ENCODE data around the gene KDR. TPM values are rescaled to one million over a fixed set of nuclear protein-coding genes. Genes with fewer than 3 reads are reported as not detected.

Gene KDR
- total RNA-seq, 4 donors from 2014 or later, result 5.4 to 12.4 (median 8.3) TPM

DNA sequence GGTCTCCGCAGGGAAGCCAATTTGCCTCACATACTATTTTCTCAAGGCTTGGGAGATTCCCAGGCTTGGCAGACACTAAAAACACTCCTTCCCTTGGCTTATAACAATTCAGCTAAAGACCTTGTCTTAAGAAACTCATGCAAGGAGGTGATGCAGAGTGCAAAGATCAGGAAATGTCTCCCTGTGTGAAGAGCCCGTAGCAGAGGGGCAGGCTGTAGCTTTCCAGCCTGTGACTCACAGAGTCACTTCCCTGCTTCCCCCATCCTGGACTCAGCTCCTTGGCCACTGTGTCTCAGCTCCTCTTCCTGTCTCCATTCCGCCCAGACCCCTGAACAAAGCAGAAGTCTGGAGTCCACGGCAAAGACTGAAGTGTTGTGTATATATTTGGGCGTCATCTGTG is 56.1 kb downstream of the KDR start:
- no peak overlapping the region for H3K27ac ChIP-seq
- no peak for DNase-seq (ENCODE audit: low spot score in 2 of 2)
- 69% methylated on average over 5 of the region's 5 CpGs for WGBS
- no peaks in the 10 kb centered on the region for H3K36me3 ChIP-seq
- H3K27me3 ChIP-seq, result peaks cover 3% of the 10 kb centered on the region
- H3K4me3 ChIP-seq, result no peak overlapping the region
- TF ChIP-seq, protein P1, sequence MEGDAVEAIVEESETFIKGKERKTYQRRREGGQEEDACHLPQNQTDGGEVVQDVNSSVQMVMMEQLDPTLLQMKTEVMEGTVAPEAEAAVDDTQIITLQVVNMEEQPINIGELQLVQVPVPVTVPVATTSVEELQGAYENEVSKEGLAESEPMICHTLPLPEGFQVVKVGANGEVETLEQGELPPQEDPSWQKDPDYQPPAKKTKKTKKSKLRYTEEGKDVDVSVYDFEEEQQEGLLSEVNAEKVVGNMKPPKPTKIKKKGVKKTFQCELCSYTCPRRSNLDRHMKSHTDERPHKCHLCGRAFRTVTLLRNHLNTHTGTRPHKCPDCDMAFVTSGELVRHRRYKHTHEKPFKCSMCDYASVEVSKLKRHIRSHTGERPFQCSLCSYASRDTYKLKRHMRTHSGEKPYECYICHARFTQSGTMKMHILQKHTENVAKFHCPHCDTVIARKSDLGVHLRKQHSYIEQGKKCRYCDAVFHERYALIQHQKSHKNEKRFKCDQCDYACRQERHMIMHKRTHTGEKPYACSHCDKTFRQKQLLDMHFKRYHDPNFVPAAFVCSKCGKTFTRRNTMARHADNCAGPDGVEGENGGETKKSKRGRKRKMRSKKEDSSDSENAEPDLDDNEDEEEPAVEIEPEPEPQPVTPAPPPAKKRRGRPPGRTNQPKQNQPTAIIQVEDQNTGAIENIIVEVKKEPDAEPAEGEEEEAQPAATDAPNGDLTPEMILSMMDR (IDR thresholded peaks at IDR 0.05), result no peak
- TF ChIP-seq POLR2A (IDR thresholded peaks at IDR 0.05) (no peak), EP300 (IDR thresholded peaks at IDR 0.05) (no peak), POLR2AphosphoS5 (IDR thresholded peaks at IDR 0.05) (no peak)
- no peaks in the 10 kb centered on the region for H3K9me3 ChIP-seq
- no peaks in the 10 kb centered on the region for H3K4me1 ChIP-seq

DNA sequence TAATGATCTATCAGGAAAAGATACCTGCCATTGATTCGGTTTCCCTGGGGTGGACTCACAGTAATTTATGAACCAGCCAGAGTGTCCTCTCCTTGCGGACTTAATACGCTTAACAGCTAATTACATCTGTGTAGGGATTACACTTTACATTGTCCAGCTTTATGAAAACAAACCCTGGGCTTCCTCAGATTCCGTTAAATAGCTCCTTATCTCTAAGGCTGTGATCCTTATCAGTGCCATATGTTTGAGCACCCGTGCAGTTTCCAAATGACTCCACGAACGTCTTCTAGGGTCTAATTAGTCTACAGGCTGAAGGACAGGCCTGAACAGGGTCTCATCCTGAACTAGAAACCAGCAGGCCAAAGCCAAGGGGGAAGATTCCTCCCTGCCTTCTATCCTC is 56.9 kb downstream of the KDR start:
- H3K27me3 ChIP-seq, result peaks cover 3% of the 10 kb centered on the region
- no peaks in the 10 kb centered on the region for H3K9me3 ChIP-seq
- no peak for TF ChIP-seq EP300 (IDR thresholded peaks at IDR 0.05)
- no peak for TF ChIP-seq POLR2A (IDR thresholded peaks at IDR 0.05)
- no peak for TF ChIP-seq POLR2AphosphoS5 (IDR thresholded peaks at IDR 0.05)
- TF ChIP-seq, protein P1 (IDR thresholded peaks at IDR 0.05), result no peak
- H3K4me1 ChIP-seq, result no peaks in the 10 kb centered on the region
- DNase-seq (ENCODE audit: low spot score in 2 of 2), result no peak
- H3K27ac ChIP-seq, result no peak overlapping the region
- no peaks in the 10 kb centered on the region for H3K36me3 ChIP-seq
- H3K4me3 ChIP-seq, result no peak overlapping the region
- 54% methylated on average over 7 of the region's 7 CpGs for WGBS

DNA sequence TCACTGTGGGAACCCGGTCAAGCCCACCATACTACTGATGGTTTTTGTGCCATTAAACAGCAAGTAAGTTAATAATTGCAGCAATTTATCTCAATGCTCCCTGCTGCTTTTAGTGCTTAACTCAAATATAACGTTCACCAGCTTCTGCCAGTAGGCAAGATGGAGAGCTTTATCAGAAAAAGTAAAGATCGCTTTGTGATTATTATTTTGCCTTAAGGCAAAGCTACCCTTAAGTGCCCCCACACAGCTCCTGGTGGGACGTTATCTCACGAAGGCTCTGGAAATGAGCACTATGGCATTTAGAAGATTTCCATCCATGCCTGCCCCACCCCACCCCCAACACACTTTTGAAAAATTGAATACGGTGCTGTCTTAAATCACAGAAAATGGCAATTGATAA is 59.4 kb downstream of the KDR start:
- WGBS, result 76% methylated on average over 6 of the region's 6 CpGs
- H3K9me3 ChIP-seq, result no peaks in the 10 kb centered on the region
- H3K27me3 ChIP-seq, result peaks cover 3% of the 10 kb centered on the region
- no peak for DNase-seq (ENCODE audit: low spot score in 2 of 2)
- TF ChIP-seq, protein P1 (IDR thresholded peaks at IDR 0.05), result no peak
- TF ChIP-seq POLR2AphosphoS5 (IDR thresholded peaks at IDR 0.05) (no peak), POLR2A (IDR thresholded peaks at IDR 0.05) (no peak), EP300 (IDR thresholded peaks at IDR 0.05) (no peak)
- no peak overlapping the region for H3K4me3 ChIP-seq
- no peaks in the 10 kb centered on the region for H3K4me1 ChIP-seq
- no peak overlapping the region for H3K27ac ChIP-seq
- H3K36me3 ChIP-seq, result no peaks in the 10 kb centered on the region

DNA sequence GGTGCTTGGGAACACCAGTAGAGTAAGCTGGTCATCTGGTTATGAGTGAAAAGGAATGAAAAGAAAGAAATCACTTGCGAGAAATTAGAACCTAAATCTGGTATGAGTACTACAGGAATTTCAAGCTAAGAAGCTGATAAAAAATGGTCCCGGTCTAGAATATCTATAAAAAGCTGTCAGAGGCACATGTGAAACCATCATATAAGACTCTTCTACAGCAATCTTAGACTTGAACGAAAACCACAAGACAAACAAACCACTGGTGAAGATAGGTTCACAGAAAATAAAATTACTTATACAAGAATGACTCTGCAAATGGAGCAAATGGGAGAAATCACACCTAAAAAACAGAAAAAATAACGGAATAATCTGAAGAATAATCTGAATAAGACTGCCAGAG is 69.9 kb downstream of the KDR start:
- Histone ChIP-seq H3K9me3 (no peaks in the 10 kb centered on the region), H3K36me3 (no peaks in the 10 kb centered on the region), H3K27me3 (no peaks in the 10 kb centered on the region), H3K27ac (no peak overlapping the region), H3K4me1 (no peaks in the 10 kb centered on the region), H3K4me3 (no peak overlapping the region)
- WGBS, result 83% methylated on average over 4 of the region's 4 CpGs
- TF ChIP-seq, protein P1 (IDR thresholded peaks at IDR 0.05), result no peak
- TF ChIP-seq EP300 (IDR thresholded peaks at IDR 0.05) (no peak), POLR2A (IDR thresholded peaks at IDR 0.05) (no peak), POLR2AphosphoS5 (IDR thresholded peaks at IDR 0.05) (no peak)
- DNase-seq (ENCODE audit: low spot score in 2 of 2), result no peak

DNA sequence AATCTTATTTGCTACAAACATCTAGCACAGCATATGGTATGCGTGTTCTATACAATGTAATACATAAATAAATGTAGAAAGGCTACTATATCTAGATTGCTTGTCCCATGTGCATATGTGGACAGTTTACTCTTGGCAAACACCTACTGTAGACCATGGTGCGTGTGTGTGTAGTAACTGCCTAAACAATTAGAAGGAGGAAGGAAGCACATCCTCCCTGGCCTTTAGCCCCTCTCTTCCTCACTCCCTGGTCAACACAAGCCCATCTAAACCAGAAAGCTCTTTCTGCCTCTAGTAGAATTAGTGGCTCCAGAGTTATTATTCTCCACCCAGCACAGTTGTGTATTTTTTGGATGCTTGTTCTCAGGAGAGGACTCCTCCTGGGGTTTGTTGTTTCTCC is 73.9 kb downstream of the KDR start:
- Histone ChIP-seq H3K27me3 (no peaks in the 10 kb centered on the region), H3K9me3 (peaks cover 5% of the 10 kb centered on the region), H3K4me3 (no peak overlapping the region), H3K4me1 (no peaks in the 10 kb centered on the region), H3K27ac (no peak overlapping the region), H3K36me3 (no peaks in the 10 kb centered on the region)
- TF ChIP-seq POLR2AphosphoS5 (IDR thresholded peaks at IDR 0.05) (no peak), POLR2A (IDR thresholded peaks at IDR 0.05) (no peak), EP300 (IDR thresholded peaks at IDR 0.05) (no peak)
- TF ChIP-seq, protein P1 (IDR thresholded peaks at IDR 0.05), result no peak
- DNase-seq (ENCODE audit: low spot score in 2 of 2), result no peak
- 74% methylated on average over 2 of the region's 2 CpGs for WGBS

All from suprapubic skin (tissue), 4 donors.